B cell (primary cell): ENCODE measurements around the gene CIT. TPM values are rescaled to one million over a fixed set of nuclear protein-coding genes. Genes with fewer than 3 reads are reported as not detected.

Experiments used
- ATAC-seq: fragments of 200-7000 bp; cut with Tn5 transposase; one replicate; pipeline ENCODE4 v1.10.0; 2021; ENCODE audit warnings: low read depth, mild to moderate bottlenecking, moderate number of reproducible peaks, moderate library complexity
- CTCF ChIA-PET: fragments of 350-600 bp; sonication (Branson Sonifier 250); formaldehyde crosslinking; loops from one replicate; lab custom pipeline; 2021; ENCODE audit warnings: antibody characterized with exemption, inconsistent platforms; lab: Charles Lee
- POLR2A ChIA-PET: fragments of 350-600 bp; sonication (Branson Sonifier 250); formaldehyde crosslinking; loops from one replicate; lab custom pipeline; 2021; ENCODE audit warnings: antibody characterized with exemption; lab: Charles Lee
- DNase-seq: peaks from one replicate; pipeline ENCODE4 v3.0.0; 2013
- H2AFZ ChIP-seq: 2 replicates; pipeline ENCODE4 v1.6.1; 2012; ENCODE audit warnings: mild to moderate bottlenecking, low read depth, low read length; ENCODE audit not compliant: insufficient read depth, poor library complexity, severe bottlenecking
- H3K27ac ChIP-seq, 2 donors: 1 replicate in 1 of 2; 2 replicates in 1 of 2; pipeline ENCODE4 v1.5.1; 2012 to 2013; ENCODE audit warnings: low read length in 2 of 2, mild to moderate bottlenecking in 2 of 2, moderate library complexity in 1 of 2
- H3K27me3 ChIP-seq, 4 experiments: fragments of 200-600 bp in 1 of 4; sonication (generic) in 1 of 4; replicated peaks in 1 of 4; 1 replicate in 2 of 4; 2 replicates in 2 of 4; pipeline versions ENCODE4 v1.6.1 to v1.7.0; 2013 to 2016; ENCODE audit warnings: low read length in 3 of 4, mild to moderate bottlenecking in 2 of 4, mixed read lengths in 1 of 4, moderate library complexity in 1 of 4; ENCODE audit not compliant: insufficient read depth in 4 of 4, control insufficient read depth in 3 of 4; ENCODE audit errors: control extremely low read depth in 1 of 4
- H3K36me3 ChIP-seq, 2 experiments: replicated peaks in 1 of 2; 1 replicate in 1 of 2; 2 replicates in 1 of 2; pipeline versions ENCODE4 v1.6.1 to v1.7.1; 2013; ENCODE audit warnings: low read length in 1 of 2; ENCODE audit not compliant: insufficient read depth in 2 of 2, control insufficient read depth in 1 of 2; ENCODE audit errors: control extremely low read depth in 1 of 2, extremely low read depth in 1 of 2
- H3K4me1 ChIP-seq, 2 donors: fragments of 200-600 bp in 1 of 2; sonication (generic) in 1 of 2; 1 replicate in 1 of 2; 2 replicates in 1 of 2; pipeline versions ENCODE4 v1.5.1 to v1.6.1; 2013 to 2017; ENCODE audit warnings: low read length in 2 of 2; ENCODE audit not compliant: control insufficient read depth in 2 of 2, insufficient read depth in 2 of 2
- H3K4me2 ChIP-seq: replicated peaks from 2 replicates; pipeline ENCODE3; 2012; ENCODE audit warnings: mild to moderate bottlenecking, low read depth, low read length; ENCODE audit not compliant: poor library complexity, severe bottlenecking
- H3K4me3 ChIP-seq, 5 experiments: fragments of 200-600 bp in 1 of 5; sonication (generic) in 1 of 5; 1 replicate in 3 of 5; 2 replicates in 2 of 5; pipeline versions ENCODE4 v1.5.1 to v1.7.0; 2011 to 2016; ENCODE audit warnings: low read length in 4 of 5, mild to moderate bottlenecking in 4 of 5, low read depth in 2 of 5, control low read depth in 1 of 5, moderate library complexity in 1 of 5; ENCODE audit not compliant: insufficient read depth in 1 of 5; ENCODE audit errors: control extremely low read depth in 1 of 5, extremely low read depth in 1 of 5
- H3K79me2 ChIP-seq: fragments of 200-600 bp; sonication (generic); one replicate; pipeline ENCODE4 v1.6.0; 2016; ENCODE audit warnings: low read length; ENCODE audit not compliant: control insufficient read depth, insufficient read depth
- H3K9ac ChIP-seq: fragments of 200-600 bp; sonication (generic); 2 replicates; pipeline ENCODE4 v1.6.1; 2017; ENCODE audit warnings: mild to moderate bottlenecking, low read length, moderate library complexity
- H3K9me3 ChIP-seq, 3 donors: one replicate each; pipeline versions ENCODE4 v1.6.1 to v1.7.1; 2013; ENCODE audit warnings: low read length in 2 of 3; ENCODE audit not compliant: control insufficient read depth in 2 of 3, insufficient read depth in 1 of 3; ENCODE audit errors: control extremely low read depth in 1 of 3
- H4K20me1 ChIP-seq: 2 replicates; pipeline ENCODE4 v1.6.0; 2012; ENCODE audit warnings: mild to moderate bottlenecking, low read length; ENCODE audit not compliant: insufficient read depth, control insufficient read depth, poor library complexity, severe bottlenecking
- H3K27ac Mint-ChIP-seq: one replicate; pipeline ENCODE4 v1.8.0; 2021; ENCODE audit warnings: mixed read lengths
- H3K27me3 Mint-ChIP-seq: one replicate; pipeline ENCODE4 v1.8.0; 2021; ENCODE audit warnings: mixed read lengths
- H3K4me1 Mint-ChIP-seq: one replicate; pipeline ENCODE4 v1.8.0; 2021; ENCODE audit warnings: mixed read lengths
- H3K4me3 Mint-ChIP-seq: one replicate; pipeline ENCODE4 v1.8.0; 2021; ENCODE audit warnings: mixed read lengths
- H3K9me3 Mint-ChIP-seq: one replicate; pipeline ENCODE4 v1.8.0; 2022; ENCODE audit warnings: mixed read lengths; ENCODE audit not compliant: insufficient read depth
- EZH2 ChIP-seq: IDR thresholded peaks from 2 replicates; pipeline ENCODE4 v1.6.1; 2012; ENCODE audit warnings: borderline replicate concordance, low read depth, mild to moderate bottlenecking, moderate library complexity, low read length; ENCODE audit not compliant: insufficient read depth, poor library complexity, severe bottlenecking
- WGBS: methylation state at CpG from one replicate; pipeline ENCODE4 v1.1.5; 2013; ENCODE audit warnings: missing lambda C conversion rate; ENCODE audit not compliant: insufficient coverage; 5-methylcytosine and 5-hydroxymethylcytosine counted together
- intact Hi-C: fragments of 100-400 bp; cut with micrococcal nuclease; formaldehyde crosslinking; loops from one replicate; pipeline ENCODE4 v1.10.0; 2022
- polyA plus RNA-seq: library from polyadenylated mRNA; depleted of rRNA; stranded (reverse); fragments of >200 nt; gene quantifications from 2 replicates; pipeline ENCODE4 v1.2.3, GENCODE V29; 2012
- total RNA-seq, 2 donors: library from RNA; stranded (reverse); fragments of 120-200 nt in 1 of 2; gene quantifications; 1 replicate in 1 of 2; 2 replicates in 1 of 2; pipeline versions ENCODE4 v1.2.3 to v1.2.4, GENCODE V29; 2013 to 2022
- TF ChIP-seq, protein P1 (sequence below): fragments of 200-600 bp; IDR thresholded peaks from one replicate; pipeline ENCODE4 v1.8.0; 2022; ENCODE audit warnings: antibody characterized with exemption, mild to moderate bottlenecking

Gene CIT
- total and polyA plus RNA-seq, 2 donors (not counting 1 experiment from before 2014, with no cell fraction given): 1.4 to 6.1 TPM

DNA sequence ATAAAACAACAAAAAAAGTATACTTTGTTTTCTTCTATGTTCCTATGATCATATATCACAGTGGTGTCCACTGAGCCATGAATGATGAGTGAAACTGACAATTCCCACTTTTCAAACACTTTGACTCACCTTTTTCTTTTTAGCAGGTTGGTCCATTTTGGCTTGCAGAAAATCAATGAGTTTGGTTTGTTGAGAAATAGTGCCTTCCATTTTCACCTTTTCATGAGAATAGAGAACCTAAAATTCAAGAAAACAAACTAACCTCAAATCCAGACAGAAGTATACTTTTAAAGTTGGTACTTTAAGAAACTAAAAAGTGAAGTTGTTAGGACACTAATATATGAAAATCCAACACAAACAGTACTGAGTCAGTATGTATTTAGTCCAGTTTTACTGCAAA lies 156.8 kb downstream of the CIT start:
- no peaks in the 10 kb centered on the region for H3K27me3 ChIP-seq
- Mint-ChIP-seq H3K27ac (no peak overlapping the region), H3K9me3 (no peaks in the 10 kb centered on the region), H3K27me3 (no peaks in the 10 kb centered on the region), H3K4me3 (no peak overlapping the region), H3K4me1 (no peaks in the 10 kb centered on the region)
- no peak overlapping the region for H3K4me2 ChIP-seq
- no peak overlapping the region for H3K4me3 ChIP-seq
- intact Hi-C loops: no loop called here
- H3K36me3 ChIP-seq: no peaks in the 10 kb centered on the region
- no peak overlapping the region for H3K9ac ChIP-seq
- H3K79me2 ChIP-seq: no peaks in the 10 kb centered on the region
- ChIA-PET POLR2A (no interaction called here), CTCF (no interaction called here)
- H3K9me3 ChIP-seq: no peaks in the 10 kb centered on the region
- no peaks in the 10 kb centered on the region for H3K4me1 ChIP-seq
- no peaks in the 10 kb centered on the region for H4K20me1 ChIP-seq
- no peak for DNase-seq
- H3K27ac ChIP-seq: no peak overlapping the region
- ATAC-seq: no peak
- no peak overlapping the region for H2AFZ ChIP-seq
- no peak for TF ChIP-seq EZH2
- TF ChIP-seq, protein P1, sequence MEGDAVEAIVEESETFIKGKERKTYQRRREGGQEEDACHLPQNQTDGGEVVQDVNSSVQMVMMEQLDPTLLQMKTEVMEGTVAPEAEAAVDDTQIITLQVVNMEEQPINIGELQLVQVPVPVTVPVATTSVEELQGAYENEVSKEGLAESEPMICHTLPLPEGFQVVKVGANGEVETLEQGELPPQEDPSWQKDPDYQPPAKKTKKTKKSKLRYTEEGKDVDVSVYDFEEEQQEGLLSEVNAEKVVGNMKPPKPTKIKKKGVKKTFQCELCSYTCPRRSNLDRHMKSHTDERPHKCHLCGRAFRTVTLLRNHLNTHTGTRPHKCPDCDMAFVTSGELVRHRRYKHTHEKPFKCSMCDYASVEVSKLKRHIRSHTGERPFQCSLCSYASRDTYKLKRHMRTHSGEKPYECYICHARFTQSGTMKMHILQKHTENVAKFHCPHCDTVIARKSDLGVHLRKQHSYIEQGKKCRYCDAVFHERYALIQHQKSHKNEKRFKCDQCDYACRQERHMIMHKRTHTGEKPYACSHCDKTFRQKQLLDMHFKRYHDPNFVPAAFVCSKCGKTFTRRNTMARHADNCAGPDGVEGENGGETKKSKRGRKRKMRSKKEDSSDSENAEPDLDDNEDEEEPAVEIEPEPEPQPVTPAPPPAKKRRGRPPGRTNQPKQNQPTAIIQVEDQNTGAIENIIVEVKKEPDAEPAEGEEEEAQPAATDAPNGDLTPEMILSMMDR: no peak

DNA sequence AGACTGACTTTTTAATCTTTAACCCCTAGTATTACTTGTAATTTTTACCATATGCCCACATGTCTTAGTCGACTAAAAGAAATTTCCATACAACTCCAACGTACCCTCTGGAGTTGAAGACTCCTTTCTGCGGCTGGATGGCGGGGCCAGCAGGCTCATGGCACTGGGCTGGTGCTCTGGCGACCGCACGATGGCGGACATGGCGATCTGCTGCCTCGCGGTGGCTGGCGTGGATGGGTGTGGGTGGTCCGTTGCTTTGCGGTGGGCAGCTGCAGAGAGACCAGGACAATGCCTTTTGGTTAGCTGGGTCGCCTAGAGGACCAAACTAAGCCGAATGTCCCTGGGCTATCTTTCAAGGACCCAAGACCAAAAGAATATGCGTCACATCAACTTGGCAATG lies 159.0 kb downstream of the CIT start:
- intact Hi-C loops: no loop called here

More for the DNA sequence above, 159.0 kb downstream of the CIT start:
- Histone ChIP-seq H3K27me3 (no peaks in the 10 kb centered on the region), H3K4me3 (no peak overlapping the region), H3K4me1 (no peaks in the 10 kb centered on the region), H3K9me3 (no peaks in the 10 kb centered on the region), H3K9ac (no peak overlapping the region), H4K20me1 (no peaks in the 10 kb centered on the region), H3K27ac (no peak overlapping the region), H3K36me3 (peaks cover 0 to 2% of the 10 kb centered on the region in 2 experiments), H2AFZ (no peak overlapping the region), H3K79me2 (no peaks in the 10 kb centered on the region), H3K4me2 (no peak overlapping the region)
- H3K27me3 Mint-ChIP-seq: no peaks in the 10 kb centered on the region
- TF ChIP-seq EZH2: no peak
- TF ChIP-seq, protein P1: no peak
- no peaks in the 10 kb centered on the region for H3K4me1 Mint-ChIP-seq
- no peak overlapping the region for H3K27ac Mint-ChIP-seq
- ChIA-PET CTCF (no interaction called here), POLR2A (no interaction called here)
- DNase-seq: no peak
- ATAC-seq: no peak
- 97% methylated on average over 17 of the region's 17 CpGs for WGBS
- no peaks in the 10 kb centered on the region for H3K9me3 Mint-ChIP-seq
- no peak overlapping the region for H3K4me3 Mint-ChIP-seq
